HEK293T (cell line): Measurements from ENCODE around the gene FAM171A2.

Experiments
- CTCF ChIA-PET: fragments of 350-600 bp; formaldehyde crosslinking; extraction: SDS; loops from one replicate; lab custom pipeline; 2021; ENCODE audit warnings: antibody characterized with exemption, inconsistent platforms; lab: Yijun Ruan, JAX
- POLR2A ChIA-PET: fragments of 350-600 bp; formaldehyde crosslinking; extraction: SDS; loops from one replicate; lab custom pipeline; 2020; ENCODE audit warnings: antibody characterized with exemption, inconsistent platforms; lab: Yijun Ruan, JAX
- DNase-seq: peaks from one replicate; pipeline ENCODE4 v3.0.0; 2012; ENCODE audit warnings: mixed read lengths; ENCODE audit errors: extremely low spot score
- ARNT ChIP-seq: fragments of 450-650 bp; IDR thresholded peaks from 2 replicates; pipeline ENCODE4 v1.6.1; 2017; ENCODE audit warnings: mild to moderate bottlenecking
- BHLHE40 ChIP-seq: fragments of 450-650 bp; IDR thresholded peaks from 2 replicates; pipeline ENCODE4 v1.6.1; 2016; ENCODE audit warnings: mild to moderate bottlenecking, moderate library complexity, borderline replicate concordance
- CTBP1 ChIP-seq: fragments of 450-650 bp; IDR thresholded peaks from 2 replicates; pipeline ENCODE4 v1.6.1; 2016; ENCODE audit warnings: borderline replicate concordance
- ELF4 ChIP-seq: fragments of 450-650 bp; IDR thresholded peaks from 2 replicates; pipeline ENCODE4 v1.6.1; 2017; ENCODE audit warnings: antibody characterized with exemption
- FOXA1 ChIP-seq: fragments of 450-650 bp; IDR thresholded peaks from 2 replicates; pipeline ENCODE4 v1.6.1; 2016; ENCODE audit warnings: mild to moderate bottlenecking
- FOXK2 ChIP-seq: fragments of 450-650 bp; IDR thresholded peaks from 2 replicates; pipeline ENCODE4 v1.6.1; 2016; ENCODE audit warnings: mild to moderate bottlenecking
- FOXM1 ChIP-seq: fragments of 450-650 bp; IDR thresholded peaks from 2 replicates; pipeline ENCODE4 v1.6.1; 2017; ENCODE audit warnings: mild to moderate bottlenecking, borderline replicate concordance
- HDGF ChIP-seq: fragments of 450-650 bp; IDR thresholded peaks from 2 replicates; pipeline ENCODE4 v1.6.1; 2017; ENCODE audit warnings: antibody characterized with exemption, borderline replicate concordance
- L3MBTL2 ChIP-seq: fragments of 450-650 bp; conservative IDR thresholded peaks from 2 replicates; pipeline ENCODE4 v1.6.1; 2016; ENCODE audit warnings: mild to moderate bottlenecking
- LEF1 ChIP-seq: fragments of 450-650 bp; IDR thresholded peaks from 2 replicates; pipeline ENCODE4 v1.6.1; 2017; ENCODE audit warnings: mild to moderate bottlenecking, borderline replicate concordance
- NFRKB ChIP-seq: fragments of 450-650 bp; IDR thresholded peaks from 2 replicates; pipeline ENCODE4 v1.6.1; 2016; ENCODE audit warnings: mild to moderate bottlenecking, moderate library complexity
- PKNOX1 ChIP-seq: fragments of 450-650 bp; IDR thresholded peaks from 2 replicates; pipeline ENCODE4 v1.6.1; 2016
- SP1 ChIP-seq: fragments of 450-650 bp; IDR thresholded peaks from 2 replicates; pipeline ENCODE4 v1.6.1; 2017
- SUZ12 ChIP-seq: fragments of 450-650 bp; IDR thresholded peaks from 2 replicates; pipeline ENCODE4 v1.6.1; 2016; ENCODE audit warnings: mild to moderate bottlenecking
- TARDBP ChIP-seq: fragments of 450-650 bp; IDR thresholded peaks from 2 replicates; pipeline ENCODE4 v1.6.1; 2016
- ZNF384 ChIP-seq: fragments of 450-650 bp; IDR thresholded peaks from 2 replicates; pipeline ENCODE4 v1.6.1; 2016

The FAM171A2 gene

GRCh38 chr17:44315760-44316731 lies 47.6 kb downstream of the FAM171A2 start:
- POLR2A ChIA-PET, result interaction anchor here (0.9 to 1.5 kb wide), 3 partner anchors 11 to 98 kb away, joined by 3 to 5 read pairs (median 4); no protein-coding TSS in a partner anchor
- TF ChIP-seq ZNF384, result no peak
- TF ChIP-seq TARDBP, result no peak
- no peak for TF ChIP-seq BHLHE40
- no peak for TF ChIP-seq L3MBTL2
- no peak for TF ChIP-seq NFRKB
- no peak for TF ChIP-seq LEF1
- no peak for TF ChIP-seq PKNOX1
- TF ChIP-seq SP1, result no peak
- no peak for TF ChIP-seq FOXK2
- no peak for TF ChIP-seq HDGF
- TF ChIP-seq FOXA1, result no peak
- no peak for DNase-seq
- CTCF ChIA-PET, result interaction anchor here (0.8 to 1.2 kb wide), 2 partner anchors 30 to 106 kb away, joined by 3 to 4 read pairs; no protein-coding TSS in a partner anchor

DNA sequence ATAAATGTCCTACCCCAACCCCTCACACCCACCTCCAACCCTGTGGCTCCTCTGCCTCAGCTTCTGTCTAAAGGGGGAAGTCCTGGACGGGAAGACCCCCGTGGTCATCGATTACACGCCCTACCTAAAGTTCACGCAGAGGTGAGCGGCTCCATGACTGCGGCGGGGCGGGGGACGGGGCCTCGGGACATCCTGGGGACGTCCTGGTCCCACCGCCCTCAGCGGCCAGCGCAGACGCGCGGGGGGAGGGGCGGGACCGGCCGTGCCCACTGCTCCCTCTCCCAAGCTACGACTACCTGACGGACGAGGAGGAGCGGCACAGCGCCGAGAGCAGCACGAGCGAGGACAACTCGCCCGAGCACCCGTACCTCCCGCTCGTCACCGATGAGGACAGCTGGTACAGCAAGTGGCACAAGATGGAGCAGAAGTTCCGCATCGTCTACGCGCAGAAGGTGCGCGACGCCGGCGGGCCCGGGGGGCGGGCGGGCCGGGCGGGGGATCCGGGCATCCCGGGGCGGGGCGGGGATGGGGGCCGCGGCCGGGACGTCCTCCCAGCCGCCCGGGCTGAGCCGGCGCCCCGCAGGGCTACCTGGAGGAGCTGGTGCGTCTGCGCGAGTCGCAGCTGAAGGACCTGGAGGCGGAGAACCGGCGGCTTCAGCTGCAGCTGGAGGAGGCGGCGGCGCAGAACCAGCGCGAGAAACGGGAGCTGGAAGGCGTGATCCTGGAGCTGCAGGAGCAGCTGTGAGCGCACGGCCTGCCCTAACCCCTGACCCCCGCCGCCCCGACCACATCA lies 48.6 kb downstream of the FAM171A2 start:
- ChIA-PET POLR2A (interaction anchor here (0.9 to 1.5 kb wide), 2 partner anchors 12 to 30 kb away, joined by 3 to 5 read pairs; no protein-coding TSS in a partner anchor), CTCF (interaction anchor here (0.6 kb wide), 1 partner anchor 630 kb away, joined by 6 read pairs; no protein-coding TSS in a partner anchor)
- TF ChIP-seq BHLHE40 (no peak), FOXA1 (no peak), SUZ12 (no peak), ARNT (no peak), FOXM1 (no peak), HDGF (no peak), SP1 (no peak), PKNOX1 (no peak), L3MBTL2 (no peak), CTBP1 (no peak), TARDBP (no peak), NFRKB (no peak), LEF1 (no peak), FOXK2 (no peak), ELF4 (no peak), ZNF384 (no peak)
- peak; percentile 71 for DNase-seq

- ChIA-PET CTCF (interaction anchor here (0.6 kb wide), 1 partner anchor 198 kb away, joined by 3 read pairs; no protein-coding TSS in a partner anchor), POLR2A (interaction anchor here (1.5 kb wide), 1 partner anchor 13 kb away, joined by 5 read pairs; no protein-coding TSS in a partner anchor)
- DNase-seq, result no peak
- no peak for TF ChIP-seq FOXK2
- TF ChIP-seq FOXA1, result no peak
- no peak for TF ChIP-seq FOXM1
- no peak for TF ChIP-seq TARDBP
- no peak for TF ChIP-seq BHLHE40
- TF ChIP-seq CTBP1, result no peak
- TF ChIP-seq ELF4, result no peak
- no peak for TF ChIP-seq SP1
- TF ChIP-seq SUZ12, result no peak
- no peak for TF ChIP-seq ARNT
- no peak for TF ChIP-seq L3MBTL2
- TF ChIP-seq NFRKB, result no peak
- no peak for TF ChIP-seq HDGF
- no peak for TF ChIP-seq ZNF384
- no peak for TF ChIP-seq PKNOX1
- TF ChIP-seq LEF1, result no peak
These were observed 49.2 kb downstream of the FAM171A2 start for GRCh38 chr17:44314524-44314868.

GRCh38 chr17:44314031-44314430 lies 49.6 kb downstream of the FAM171A2 start:
- TF ChIP-seq FOXK2, result no peak
- CTCF ChIA-PET, result interaction anchor here (0.6 kb wide), 1 partner anchor 198 kb away, joined by 3 read pairs; no protein-coding TSS in a partner anchor
- no peak for DNase-seq
- POLR2A ChIA-PET, result interaction anchor here (1.5 kb wide), 1 partner anchor 13 kb away, joined by 5 read pairs; no protein-coding TSS in a partner anchor

DNA sequence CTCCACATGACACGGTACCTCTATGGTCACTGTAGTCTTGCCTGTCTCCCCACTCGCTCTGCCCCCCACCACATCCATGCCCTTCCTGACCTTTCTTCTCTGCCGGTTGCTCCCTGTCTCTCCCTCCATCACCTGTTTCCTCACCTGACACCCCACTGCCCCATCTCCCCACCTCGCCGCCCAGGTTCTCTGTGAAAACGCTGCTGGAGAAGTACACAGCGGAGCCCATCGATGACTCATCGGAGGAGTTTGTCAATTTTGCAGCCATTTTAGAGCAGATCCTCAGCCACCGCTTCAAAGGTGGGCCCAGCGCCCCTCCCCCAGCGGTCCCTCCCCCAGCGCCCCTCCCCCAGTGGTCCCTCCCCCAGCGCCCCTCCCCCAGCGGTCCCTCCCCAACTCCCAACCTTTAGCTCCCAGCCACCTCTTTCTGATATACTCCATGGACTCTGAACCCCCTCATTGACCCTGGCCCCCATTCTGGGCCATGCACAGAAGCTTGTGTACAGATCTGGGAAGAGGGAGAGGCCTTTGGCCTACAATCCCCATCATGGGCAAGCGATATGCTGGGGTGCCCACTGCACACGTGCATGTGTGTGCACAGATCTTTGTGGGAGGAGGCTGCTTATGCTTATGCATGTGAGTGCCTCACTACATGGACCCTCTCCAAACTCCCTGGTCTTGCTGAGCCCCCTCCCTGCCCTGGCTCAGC lies 51.1 kb downstream of the FAM171A2 start:
- DNase-seq, result no peak
- CTCF ChIA-PET, result interaction anchor here (1.8 kb wide), 1 partner anchor 19 kb away, joined by 4 read pairs; no protein-coding TSS in a partner anchor
- POLR2A ChIA-PET, result interaction anchor here (1.0 kb wide), 2 partner anchors 24 to 122 kb away, joined by 3 read pairs; no protein-coding TSS in a partner anchor
- TF ChIP-seq PKNOX1, result no peak
- TF ChIP-seq SP1, result no peak
- TF ChIP-seq FOXA1, result no peak
- TF ChIP-seq HDGF, result no peak
- no peak for TF ChIP-seq L3MBTL2
- TF ChIP-seq BHLHE40, result no peak
- TF ChIP-seq ARNT, result no peak
- no peak for TF ChIP-seq FOXM1
- no peak for TF ChIP-seq CTBP1
- TF ChIP-seq SUZ12, result no peak
- TF ChIP-seq NFRKB, result no peak
- TF ChIP-seq LEF1, result no peak
- TF ChIP-seq TARDBP, result no peak
- no peak for TF ChIP-seq ZNF384
